A549 (cell line): Measurements from ENCODE around the gene PAGE3. TPM values are rescaled to one million over a fixed set of nuclear protein-coding genes. Genes with fewer than 3 reads are reported as not detected.

Source experiments
- ATAC-seq, 2 experiments: fragments of 200-7000 bp in 1 of 2; fragments of >200 bp in 1 of 2; cut with Nextera tagmentation in 1 of 2; cut with Tn5 transposase in 1 of 2; 3 replicates each; pipeline versions ENCODE4 v1.8.0 to v1.9.1; 2018 to 2020; ENCODE audit warnings: mild to moderate bottlenecking in 1 of 2, moderate library complexity in 1 of 2
- CTCF ChIA-PET: fragments of 300-600 bp; sonication (Branson Sonifier 250); formaldehyde crosslinking; extraction: SDS; loops from one replicate; lab custom pipeline; 2021; ENCODE audit warnings: antibody characterized with exemption, inconsistent platforms; lab: Yijun Ruan, JAX
- POLR2A ChIA-PET: fragments of 350-600 bp; formaldehyde crosslinking; extraction: SDS; loops from one replicate; lab custom pipeline; 2021; ENCODE audit warnings: antibody characterized with exemption, inconsistent platforms; lab: Yijun Ruan, JAX
- DNase-seq, 2 experiments: peaks; one replicate each; pipeline versions ENCODE4 v3.0.0 to v3.0.0-alpha.2; 2011 to 2016; ENCODE audit warnings: low read depth in 1 of 2, low spot score in 1 of 2
- FAIRE-seq: peaks from 2 replicates; lab custom pipeline; 2011; peaks lifted over from hg19 to GRCh38; lab: Jason Lieb, UNC
- H3K27ac ChIP-seq, 2 experiments: fragments of >200 bp; sonication (Bioruptor Twin); formaldehyde crosslinking; 3 replicates each; pipeline ENCODE4 v1.5.1; 2016 to 2017
- H3K4me1 ChIP-seq: fragments of >200 bp; sonication (Bioruptor Twin); formaldehyde crosslinking; 3 replicates; pipeline ENCODE4 v1.6.1; 2016
- H3K4me2 ChIP-seq: fragments of >200 bp; sonication (Bioruptor Twin); formaldehyde crosslinking; 3 replicates; pipeline ENCODE4 v1.6.1; 2016
- H3K4me3 ChIP-seq: fragments of >200 bp; sonication (Bioruptor Twin); formaldehyde crosslinking; 3 replicates; pipeline ENCODE4 v1.5.1; 2016
- H3K9me3 ChIP-seq: fragments of >200 bp; sonication (Bioruptor Twin); formaldehyde crosslinking; 3 replicates; pipeline ENCODE4 v1.6.1; 2016
- BHLHE40 ChIP-seq: IDR thresholded peaks from 2 replicates; pipeline ENCODE4 v1.6.1; 2012; ENCODE audit warnings: low read depth, low read length, inconsistent platforms
- CBX2 ChIP-seq: fragments of 200-600 bp; sonication (generic); IDR thresholded peaks from 2 replicates; pipeline ENCODE4 v1.6.1; 2016; ENCODE audit warnings: low read depth, mild to moderate bottlenecking, borderline replicate concordance
- EHF ChIP-seq: fragments of 250-450 bp; sonication (Bioruptor Pico); IDR thresholded peaks from 2 replicates; pipeline ENCODE4 v1.5.0; 2020; ENCODE audit warnings: mild to moderate bottlenecking
- EHMT2 ChIP-seq: fragments of 200-600 bp; sonication (generic); IDR thresholded peaks from 2 replicates; pipeline ENCODE4 v1.6.1; 2016; ENCODE audit warnings: antibody characterized with exemption, low read depth, mild to moderate bottlenecking, moderate library complexity
- HDAC2 ChIP-seq: fragments of 200-600 bp; sonication (generic); IDR thresholded peaks from 2 replicates; pipeline ENCODE4 v1.6.1; 2016
- HEYL ChIP-seq: fragments of 250-450 bp; sonication (Bioruptor Pico); IDR thresholded peaks from 2 replicates; pipeline ENCODE4 v1.8.0; 2021; ENCODE audit warnings: mild to moderate bottlenecking, moderate library complexity
- JUN ChIP-seq, 2 experiments: fragments of >200 bp; sonication (Bioruptor Twin); formaldehyde crosslinking; IDR thresholded peaks; 2 replicates in 1 of 2; 3 replicates in 1 of 2; pipeline ENCODE4 v1.6.1; 2016 to 2017
- JUNB ChIP-seq: fragments of >200 bp; sonication (Bioruptor Twin); formaldehyde crosslinking; IDR thresholded peaks from 2 replicates; pipeline ENCODE4 v1.6.1; 2016
- KDM1A ChIP-seq: fragments of 200-600 bp; sonication (generic); IDR thresholded peaks from 2 replicates; pipeline ENCODE4 v1.6.1; 2016; ENCODE audit warnings: low read depth, mild to moderate bottlenecking
- KDM5A ChIP-seq: fragments of 200-600 bp; sonication (generic); IDR thresholded peaks from 2 replicates; pipeline ENCODE4 v1.6.1; 2016; ENCODE audit warnings: antibody characterized with exemption, mild to moderate bottlenecking
- MYC ChIP-seq: IDR thresholded peaks from 2 replicates; pipeline ENCODE4 v1.6.1; 2012; ENCODE audit warnings: mild to moderate bottlenecking, inconsistent platforms, low read length, improper control_type of control experiment, borderline replicate concordance
- NFE2L2 ChIP-seq: fragments of 150-350 bp; conservative IDR thresholded peaks from 2 replicates; pipeline ENCODE4 v1.6.1; 2014; ENCODE audit warnings: low read length
- POLR2A ChIP-seq: IDR thresholded peaks from 2 replicates; pipeline ENCODE4 v1.6.1; 2012; ENCODE audit warnings: mild to moderate bottlenecking, low read length
- POLR2AphosphoS2 ChIP-seq: conservative IDR thresholded peaks from 2 replicates; pipeline ENCODE4 v1.6.1; 2012; ENCODE audit warnings: low read length, improper control_type of control experiment, inconsistent platforms
- RARB ChIP-seq: fragments of 250-450 bp; sonication (Bioruptor Pico); IDR thresholded peaks from 2 replicates; pipeline ENCODE4 v1.8.0; 2021; ENCODE audit warnings: mild to moderate bottlenecking, moderate library complexity
- RCOR1 ChIP-seq: fragments of 150-350 bp; IDR thresholded peaks from 2 replicates; pipeline ENCODE4 v1.6.1; 2014; ENCODE audit warnings: antibody characterized with exemption, low read length, low read depth
- RFX5 ChIP-seq: fragments of 450-650 bp; IDR thresholded peaks from 2 replicates; pipeline ENCODE4 v1.7.1; 2014; ENCODE audit warnings: antibody characterized with exemption, mild to moderate bottlenecking, moderate library complexity
- ZFP36 ChIP-seq: fragments of 450-650 bp; IDR thresholded peaks from 2 replicates; pipeline ENCODE4 v1.6.1; 2014; ENCODE audit warnings: borderline replicate concordance; ENCODE audit not compliant: partially characterized antibody
- ZSCAN20 ChIP-seq: fragments of 250-450 bp; sonication (Bioruptor Pico); IDR thresholded peaks from 2 replicates; pipeline ENCODE4 v1.8.0; 2022; ENCODE audit warnings: mild to moderate bottlenecking, moderate library complexity
- WGBS: methylation state at CpG from one replicate; pipeline ENCODE4 v1.1.6; 2017; ENCODE audit errors: missing lambda C conversion rate; 5-methylcytosine and 5-hydroxymethylcytosine counted together
- polyA plus RNA-seq, 4 experiments: library from polyadenylated mRNA; depleted of rRNA in 3 of 4; stranded (reverse); fragments of >200 nt; fragmentation: RNase III in 1 of 4; extraction: RNeasy Plus Mini Kit Qiagen cat#74134 plus additional on column Dnase treatment in 1 of 4; gene quantifications; 2 replicates in 3 of 4; 3 replicates in 1 of 4; pipeline ENCODE4 v1.2.3, GENCODE V29; 2011 to 2017
- TF ChIP-seq, protein P1 (sequence below): fragments of 250-450 bp; sonication (Bioruptor Pico); IDR thresholded peaks from 2 replicates; pipeline ENCODE4 v1.5.0; 2021; ENCODE audit warnings: mild to moderate bottlenecking, moderate library complexity, borderline replicate concordance
- TF ChIP-seq, protein P2 (sequence below): fragments of 450-650 bp; IDR thresholded peaks from 2 replicates; pipeline ENCODE4 v1.6.1; 2014; ENCODE audit warnings: antibody characterized with exemption
- TF ChIP-seq, protein P3 (sequence below): IDR thresholded peaks from 2 replicates; pipeline ENCODE4 v1.6.1; 2012
- TF ChIP-seq, protein P4 (sequence below): fragments of >200 bp; sonication (Bioruptor Twin); formaldehyde crosslinking; IDR thresholded peaks from 3 replicates; pipeline ENCODE4 v1.6.1; 2016
- TF ChIP-seq, protein P5 (sequence below): fragments of 250-450 bp; sonication (Bioruptor Pico); IDR thresholded peaks from 2 replicates; pipeline ENCODE4 v1.5.0; 2020; ENCODE audit warnings: low read depth, mild to moderate bottlenecking, moderate library complexity
- TF ChIP-seq, protein P6 (sequence below): IDR thresholded peaks from 2 replicates; pipeline ENCODE4 v1.6.1; 2012; ENCODE audit warnings: low read depth, borderline replicate concordance
- TF ChIP-seq, protein P7 (sequence below): fragments of >200 bp; sonication (Bioruptor Twin); formaldehyde crosslinking; IDR thresholded peaks from 2 replicates; pipeline ENCODE4 v1.6.1; 2016

The PAGE3 gene
- polyA plus RNA-seq, 2 of the 4 experiments (the other 2 are of a cell fraction): not detected

DNA sequence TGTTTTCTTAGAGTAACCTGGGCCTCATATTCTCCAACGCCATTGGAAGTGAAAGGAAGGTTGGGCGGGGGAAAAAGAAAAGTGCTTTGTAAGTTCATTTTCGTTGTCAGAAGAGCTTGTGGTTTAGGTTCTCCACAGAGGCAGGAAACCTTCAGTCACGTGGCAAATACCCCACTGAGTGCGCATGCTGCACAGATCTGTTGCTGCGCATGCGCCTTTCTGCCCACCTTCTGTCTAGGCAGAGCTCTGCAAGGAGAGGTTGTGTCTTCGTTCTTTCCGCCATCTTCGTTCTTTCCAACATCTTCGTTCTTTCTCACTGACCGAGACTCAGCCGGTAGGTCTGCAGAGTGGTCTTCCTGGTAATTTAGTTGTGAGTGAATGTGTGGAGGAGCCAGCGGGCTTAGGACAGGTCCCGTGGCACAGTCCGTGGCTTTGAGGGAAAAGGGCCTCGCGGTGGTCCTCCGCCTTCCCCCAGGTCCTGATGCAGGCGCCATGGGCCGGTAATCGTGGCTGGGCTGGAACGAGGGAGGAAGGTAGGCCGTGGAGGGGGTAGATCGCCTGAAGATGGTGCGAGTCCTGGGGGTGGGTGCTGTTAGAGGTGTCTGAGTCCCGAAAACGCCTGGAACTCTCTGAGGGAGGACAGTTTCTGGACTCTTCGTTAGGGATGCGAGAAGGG lies 44.5 kb downstream of the PAGE3 start, which contains the start of gene PAGE5:
Gene PAGE5, plus strand, starts transcription at position 228 of the 676 bp plus-strand sequence. CDS start 1,037 bp downstream, outside the sequence.
- 58% methylated on average over 29 of the region's 30 CpGs for WGBS
- Histone ChIP-seq H3K27ac (no peak within 1 kb of the TSS), H3K9me3 (no peaks in the 10 kb centered on the region), H3K4me1 (no peaks in the 10 kb centered on the region), H3K4me3 (no peak within 1 kb of the TSS), H3K4me2 (no peak within 1 kb of the TSS)
- TF ChIP-seq EHF (no peak), RCOR1 (no peak), KDM5A (no peak), CBX2 (no peak), EHMT2 (no peak)
- TF ChIP-seq, protein P1, sequence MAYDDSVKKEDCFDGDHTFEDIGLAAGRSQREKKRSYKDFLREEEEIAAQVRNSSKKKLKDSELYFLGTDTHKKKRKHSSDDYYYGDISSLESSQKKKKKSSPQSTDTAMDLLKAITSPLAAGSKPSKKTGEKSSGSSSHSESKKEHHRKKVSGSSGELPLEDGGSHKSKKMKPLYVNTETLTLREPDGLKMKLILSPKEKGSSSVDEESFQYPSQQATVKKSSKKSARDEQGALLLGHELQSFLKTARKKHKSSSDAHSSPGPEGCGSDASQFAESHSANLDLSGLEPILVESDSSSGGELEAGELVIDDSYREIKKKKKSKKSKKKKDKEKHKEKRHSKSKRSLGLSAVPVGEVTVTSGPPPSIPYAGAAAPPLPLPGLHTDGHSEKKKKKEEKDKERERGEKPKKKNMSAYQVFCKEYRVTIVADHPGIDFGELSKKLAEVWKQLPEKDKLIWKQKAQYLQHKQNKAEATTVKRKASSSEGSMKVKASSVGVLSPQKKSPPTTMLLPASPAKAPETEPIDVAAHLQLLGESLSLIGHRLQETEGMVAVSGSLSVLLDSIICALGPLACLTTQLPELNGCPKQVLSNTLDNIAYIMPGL: no peak
- TF ChIP-seq, protein P2, sequence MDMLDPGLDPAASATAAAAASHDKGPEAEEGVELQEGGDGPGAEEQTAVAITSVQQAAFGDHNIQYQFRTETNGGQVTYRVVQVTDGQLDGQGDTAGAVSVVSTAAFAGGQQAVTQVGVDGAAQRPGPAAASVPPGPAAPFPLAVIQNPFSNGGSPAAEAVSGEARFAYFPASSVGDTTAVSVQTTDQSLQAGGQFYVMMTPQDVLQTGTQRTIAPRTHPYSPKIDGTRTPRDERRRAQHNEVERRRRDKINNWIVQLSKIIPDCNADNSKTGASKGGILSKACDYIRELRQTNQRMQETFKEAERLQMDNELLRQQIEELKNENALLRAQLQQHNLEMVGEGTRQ: no peak
- TF ChIP-seq, protein P3, sequence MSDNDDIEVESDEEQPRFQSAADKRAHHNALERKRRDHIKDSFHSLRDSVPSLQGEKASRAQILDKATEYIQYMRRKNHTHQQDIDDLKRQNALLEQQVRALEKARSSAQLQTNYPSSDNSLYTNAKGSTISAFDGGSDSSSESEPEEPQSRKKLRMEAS: no peak
- DNase-seq (no peak), FAIRE-seq (no peak), ATAC-seq (no peak)
- POLR2A ChIA-PET: no interaction called here
- CTCF ChIA-PET: no interaction called here

DNA sequence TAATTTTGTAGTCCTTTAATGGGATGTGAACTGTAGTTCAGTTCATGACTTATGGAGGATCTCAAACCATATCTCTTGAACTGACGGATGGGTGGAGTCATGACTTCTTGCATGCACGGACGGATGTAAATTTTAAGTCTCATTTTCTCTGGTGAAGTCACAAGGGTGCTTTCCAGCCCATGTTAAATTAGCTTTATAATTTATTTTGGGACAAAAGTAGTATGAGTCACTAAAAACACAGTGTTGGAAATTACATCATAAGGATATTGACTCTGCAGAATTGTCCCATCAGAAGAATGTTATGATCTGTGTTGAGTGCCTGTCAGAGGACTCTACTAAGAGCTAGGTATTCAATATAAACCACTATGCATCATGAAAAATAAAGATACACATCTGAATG lies 51.3 kb downstream of the PAGE3 start:
- no peak overlapping the region for H3K27ac ChIP-seq
- POLR2A ChIA-PET: no interaction called here
- no peak overlapping the region for H3K4me2 ChIP-seq
- no peak for ATAC-seq
- H3K9me3 ChIP-seq: no peaks in the 10 kb centered on the region
- no peak overlapping the region for H3K4me3 ChIP-seq
- no peak for TF ChIP-seq KDM1A
- TF ChIP-seq RFX5: no peak
- TF ChIP-seq JUNB: no peak
- TF ChIP-seq MYC: no peak
- TF ChIP-seq, protein P1: no peak
- TF ChIP-seq, protein P4, sequence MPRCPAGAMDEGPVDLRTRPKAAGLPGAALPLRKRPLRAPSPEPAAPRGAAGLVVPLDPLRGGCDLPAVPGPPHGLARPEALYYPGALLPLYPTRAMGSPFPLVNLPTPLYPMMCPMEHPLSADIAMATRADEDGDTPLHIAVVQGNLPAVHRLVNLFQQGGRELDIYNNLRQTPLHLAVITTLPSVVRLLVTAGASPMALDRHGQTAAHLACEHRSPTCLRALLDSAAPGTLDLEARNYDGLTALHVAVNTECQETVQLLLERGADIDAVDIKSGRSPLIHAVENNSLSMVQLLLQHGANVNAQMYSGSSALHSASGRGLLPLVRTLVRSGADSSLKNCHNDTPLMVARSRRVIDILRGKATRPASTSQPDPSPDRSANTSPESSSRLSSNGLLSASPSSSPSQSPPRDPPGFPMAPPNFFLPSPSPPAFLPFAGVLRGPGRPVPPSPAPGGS: no peak
- TF ChIP-seq POLR2AphosphoS2: no peak
- no peak for TF ChIP-seq JUN (IDR thresholded peaks at IDR 0.05)
- TF ChIP-seq ZFP36: no peak
- no peak for TF ChIP-seq HDAC2
- no peak for TF ChIP-seq HEYL
- no peak for TF ChIP-seq BHLHE40
- TF ChIP-seq, protein P5, sequence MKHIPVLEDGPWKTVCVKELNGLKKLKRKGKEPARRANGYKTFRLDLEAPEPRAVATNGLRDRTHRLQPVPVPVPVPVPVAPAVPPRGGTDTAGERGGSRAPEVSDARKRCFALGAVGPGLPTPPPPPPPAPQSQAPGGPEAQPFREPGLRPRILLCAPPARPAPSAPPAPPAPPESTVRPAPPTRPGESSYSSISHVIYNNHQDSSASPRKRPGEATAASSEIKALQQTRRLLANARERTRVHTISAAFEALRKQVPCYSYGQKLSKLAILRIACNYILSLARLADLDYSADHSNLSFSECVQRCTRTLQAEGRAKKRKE (CRISPR knock-in tag): no peak
- no peak for TF ChIP-seq POLR2A
- TF ChIP-seq ZSCAN20 (CRISPR knock-in tag): no peak
- TF ChIP-seq NFE2L2: no peak
- TF ChIP-seq, protein P6, sequence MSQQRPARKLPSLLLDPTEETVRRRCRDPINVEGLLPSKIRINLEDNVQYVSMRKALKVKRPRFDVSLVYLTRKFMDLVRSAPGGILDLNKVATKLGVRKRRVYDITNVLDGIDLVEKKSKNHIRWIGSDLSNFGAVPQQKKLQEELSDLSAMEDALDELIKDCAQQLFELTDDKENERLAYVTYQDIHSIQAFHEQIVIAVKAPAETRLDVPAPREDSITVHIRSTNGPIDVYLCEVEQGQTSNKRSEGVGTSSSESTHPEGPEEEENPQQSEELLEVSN: no peak
- TF ChIP-seq, protein P7, sequence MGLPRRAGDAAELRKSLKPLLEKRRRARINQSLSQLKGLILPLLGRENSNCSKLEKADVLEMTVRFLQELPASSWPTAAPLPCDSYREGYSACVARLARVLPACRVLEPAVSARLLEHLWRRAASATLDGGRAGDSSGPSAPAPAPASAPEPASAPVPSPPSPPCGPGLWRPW: no peak
- TF ChIP-seq RARB (CRISPR knock-in tag): no peak
- TF ChIP-seq, all 56 proteins: peak for 0
- DNase-seq (no peak), FAIRE-seq (peak; percentile 36)
- WGBS: 28% methylated on average over 3 of the region's 3 CpGs
- CTCF ChIA-PET: no interaction called here
- H3K4me1 ChIP-seq: no peaks in the 10 kb centered on the region
